Right atrium auricular region (tissue), 2 donors: ENCODE results near the gene OSM. TPM values are rescaled to one million over a fixed set of nuclear protein-coding genes. Genes with fewer than 3 reads are reported as not detected.

Experiments used
- DNase-seq: peaks from one replicate; pipeline ENCODE4 v3.0.0-alpha.2; 2019; ENCODE audit warnings: low spot score
- H3K27ac ChIP-seq, 2 donors: fragments of 200-600 bp; sonication (generic); 1 replicate in 1 of 2; 2 replicates in 1 of 2; pipeline ENCODE4 v1.5.1; 2016 to 2019
- H3K27me3 ChIP-seq, 2 donors: fragments of 200-600 bp; sonication (generic); one replicate each; pipeline versions ENCODE4 v1.5.1 to v1.6.0; 2017 to 2019
- H3K36me3 ChIP-seq: fragments of 200-600 bp; sonication (generic); one replicate; pipeline ENCODE4 v1.5.1; 2016
- H3K4me1 ChIP-seq, 2 donors: fragments of 200-600 bp; sonication (generic); one replicate each; pipeline versions ENCODE4 v1.5.1 to v1.6.0; 2017 to 2019
- H3K4me3 ChIP-seq, 2 donors: fragments of 200-600 bp; sonication (generic); 1 replicate in 1 of 2; 2 replicates in 1 of 2; pipeline ENCODE4 v1.5.1; 2017 to 2019; ENCODE audit warnings: mild to moderate bottlenecking in 1 of 2, moderate library complexity in 1 of 2
- H3K9me3 ChIP-seq, 2 donors: fragments of 200-600 bp; sonication (generic); one replicate each; pipeline ENCODE4 v1.5.1; 2019
- total RNA-seq, 2 donors: library from RNA; depleted of rRNA; stranded (reverse); fragments of >200 nt; gene quantifications; one replicate each; pipeline ENCODE4 v1.1.0, GENCODE V29; 2016
- TF ChIP-seq, protein P1 (sequence below), 2 donors: fragments of 200-600 bp; sonication (generic); IDR thresholded peaks; one replicate each; pipeline ENCODE4 v1.5.1; 2019; ENCODE audit warnings: antibody characterized with exemption in 2 of 2

OSM gene
- total RNA-seq, 2 donors from 2014 or later: 0.63 to 1.6 TPM

DNA sequence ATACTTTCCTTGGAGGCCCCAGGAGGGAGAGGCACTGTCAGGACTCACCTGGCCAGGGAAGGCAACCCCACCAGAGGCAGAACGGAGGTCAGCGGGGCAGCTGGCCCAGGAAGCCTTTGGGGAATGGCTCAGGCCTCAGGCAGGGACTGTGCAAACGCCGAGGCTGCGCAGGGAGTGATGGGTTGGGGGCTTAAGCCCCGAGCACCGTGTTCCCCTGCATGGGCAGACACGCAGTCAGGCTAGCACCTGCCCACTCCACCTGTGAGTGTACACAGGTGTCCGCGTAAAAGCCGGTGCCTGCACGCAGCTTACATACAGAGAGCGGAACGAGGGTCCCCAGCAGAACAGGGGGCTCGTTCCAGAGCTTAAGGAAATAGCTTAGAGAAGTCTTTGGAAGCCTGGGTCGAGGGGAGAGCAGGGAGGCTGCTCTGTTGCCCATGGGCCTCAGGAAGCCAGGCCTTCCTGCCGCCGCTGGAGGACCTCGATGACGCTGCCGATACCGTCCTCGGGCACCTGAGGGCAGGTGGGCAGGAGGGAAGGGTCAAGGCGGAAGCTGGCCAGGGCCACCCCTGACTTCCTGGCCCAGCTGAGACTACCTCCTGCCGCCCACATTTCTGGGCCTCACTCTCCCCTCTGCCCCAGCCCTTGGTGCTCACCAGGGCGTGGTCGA is 18.7 kb upstream of the OSM start:
- DNase-seq: no peak
- Histone ChIP-seq H3K9me3 (no peaks in the 10 kb centered on the region), H3K27me3 (no peaks in the 10 kb centered on the region), H3K36me3 (no peaks in the 10 kb centered on the region), H3K4me3 (no peak overlapping the region), H3K27ac (no peak overlapping the region), H3K4me1 (peaks cover 0 to 26% of the 10 kb centered on the region in 2 donors)
- TF ChIP-seq, protein P1, sequence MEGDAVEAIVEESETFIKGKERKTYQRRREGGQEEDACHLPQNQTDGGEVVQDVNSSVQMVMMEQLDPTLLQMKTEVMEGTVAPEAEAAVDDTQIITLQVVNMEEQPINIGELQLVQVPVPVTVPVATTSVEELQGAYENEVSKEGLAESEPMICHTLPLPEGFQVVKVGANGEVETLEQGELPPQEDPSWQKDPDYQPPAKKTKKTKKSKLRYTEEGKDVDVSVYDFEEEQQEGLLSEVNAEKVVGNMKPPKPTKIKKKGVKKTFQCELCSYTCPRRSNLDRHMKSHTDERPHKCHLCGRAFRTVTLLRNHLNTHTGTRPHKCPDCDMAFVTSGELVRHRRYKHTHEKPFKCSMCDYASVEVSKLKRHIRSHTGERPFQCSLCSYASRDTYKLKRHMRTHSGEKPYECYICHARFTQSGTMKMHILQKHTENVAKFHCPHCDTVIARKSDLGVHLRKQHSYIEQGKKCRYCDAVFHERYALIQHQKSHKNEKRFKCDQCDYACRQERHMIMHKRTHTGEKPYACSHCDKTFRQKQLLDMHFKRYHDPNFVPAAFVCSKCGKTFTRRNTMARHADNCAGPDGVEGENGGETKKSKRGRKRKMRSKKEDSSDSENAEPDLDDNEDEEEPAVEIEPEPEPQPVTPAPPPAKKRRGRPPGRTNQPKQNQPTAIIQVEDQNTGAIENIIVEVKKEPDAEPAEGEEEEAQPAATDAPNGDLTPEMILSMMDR (IDR thresholded peaks at IDR 0.05): no peak

DNA sequence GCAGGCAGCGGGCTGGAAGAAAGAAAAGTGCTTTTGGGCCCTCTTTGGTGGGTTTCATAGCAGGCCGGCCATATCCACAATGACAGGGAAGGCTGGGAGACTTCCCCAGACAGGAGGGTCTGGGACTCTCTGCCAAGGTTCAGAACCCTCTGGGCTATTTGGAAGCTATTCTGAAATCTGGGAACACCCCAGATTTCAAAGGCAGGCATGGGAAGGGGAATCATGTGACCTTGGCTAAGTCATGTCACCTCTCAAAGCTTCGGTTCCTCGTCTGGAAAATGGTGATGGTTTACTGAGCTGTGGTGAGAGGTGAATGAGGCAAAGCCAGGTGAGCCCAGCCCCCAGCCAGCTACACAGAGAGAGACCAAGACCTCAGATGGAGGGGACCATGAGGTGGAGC is 18.0 kb upstream of the OSM start:
- Histone ChIP-seq H3K27ac (no peak overlapping the region), H3K9me3 (no peaks in the 10 kb centered on the region), H3K4me1 (peaks cover 0 to 20% of the 10 kb centered on the region in 2 donors), H3K36me3 (no peaks in the 10 kb centered on the region), H3K27me3 (no peaks in the 10 kb centered on the region), H3K4me3 (no peak overlapping the region)
- DNase-seq: no peak
- TF ChIP-seq, protein P1 (IDR thresholded peaks at IDR 0.05): no peak

DNA sequence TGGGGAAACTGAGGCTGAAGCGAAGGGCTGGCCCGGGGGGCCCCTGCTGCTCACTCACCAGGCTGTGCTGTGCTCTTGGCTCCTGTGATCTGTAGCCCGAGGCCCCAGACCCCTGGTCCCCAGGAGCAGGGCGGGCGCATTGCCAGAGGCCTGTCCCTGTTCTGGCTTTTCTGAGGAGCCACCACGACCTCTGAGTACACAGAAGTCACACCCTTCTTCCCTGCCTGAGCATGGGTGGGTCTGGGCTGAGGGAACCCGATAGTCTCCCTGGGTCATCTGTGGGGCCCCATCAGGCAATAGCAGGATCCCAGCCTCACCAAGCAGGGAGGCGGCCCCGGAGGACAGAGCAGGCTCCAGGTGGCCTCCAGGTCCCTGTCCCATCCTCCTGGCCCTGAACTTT is 17.5 kb upstream of the OSM start:
- H3K4me1 ChIP-seq: peaks cover 0 to 20% of the 10 kb centered on the region in 2 donors
- TF ChIP-seq, protein P1 (IDR thresholded peaks at IDR 0.05): no peak

DNA sequence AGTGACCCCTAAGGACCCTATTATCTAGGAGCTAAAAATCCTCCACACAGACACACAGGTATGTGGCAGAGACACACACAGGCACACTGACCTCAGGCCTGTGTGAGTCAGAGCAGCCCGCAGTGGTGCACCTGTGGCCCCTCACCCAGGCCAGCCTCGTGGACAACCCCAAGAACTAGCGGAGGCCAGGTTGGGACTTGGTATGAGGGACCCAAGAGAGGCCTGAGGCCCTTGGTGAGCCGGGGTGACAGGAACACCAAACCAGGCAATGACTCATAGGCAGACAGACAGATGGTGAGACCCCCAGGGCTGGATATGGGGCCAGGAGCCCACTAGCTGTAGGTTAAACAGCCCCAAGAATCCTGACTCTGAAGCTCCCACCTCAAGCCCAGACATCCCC is 16.7 kb upstream of the OSM start:
- peaks cover 0 to 13% of the 10 kb centered on the region in 2 donors for H3K4me1 ChIP-seq
- no peaks in the 10 kb centered on the region for H3K27me3 ChIP-seq
- no peak overlapping the region for H3K27ac ChIP-seq
- H3K9me3 ChIP-seq: no peaks in the 10 kb centered on the region
- H3K36me3 ChIP-seq: no peaks in the 10 kb centered on the region
- no peak for DNase-seq
- H3K4me3 ChIP-seq: no peak overlapping the region
- TF ChIP-seq, protein P1 (IDR thresholded peaks at IDR 0.05): no peak

More for the DNA sequence above, 17.5 kb upstream of the OSM start:
- DNase-seq: no peak
- no peaks in the 10 kb centered on the region for H3K36me3 ChIP-seq
- no peak overlapping the region for H3K27ac ChIP-seq
- H3K27me3 ChIP-seq: no peaks in the 10 kb centered on the region
- no peaks in the 10 kb centered on the region for H3K9me3 ChIP-seq
- H3K4me3 ChIP-seq: no peak overlapping the region

DNA sequence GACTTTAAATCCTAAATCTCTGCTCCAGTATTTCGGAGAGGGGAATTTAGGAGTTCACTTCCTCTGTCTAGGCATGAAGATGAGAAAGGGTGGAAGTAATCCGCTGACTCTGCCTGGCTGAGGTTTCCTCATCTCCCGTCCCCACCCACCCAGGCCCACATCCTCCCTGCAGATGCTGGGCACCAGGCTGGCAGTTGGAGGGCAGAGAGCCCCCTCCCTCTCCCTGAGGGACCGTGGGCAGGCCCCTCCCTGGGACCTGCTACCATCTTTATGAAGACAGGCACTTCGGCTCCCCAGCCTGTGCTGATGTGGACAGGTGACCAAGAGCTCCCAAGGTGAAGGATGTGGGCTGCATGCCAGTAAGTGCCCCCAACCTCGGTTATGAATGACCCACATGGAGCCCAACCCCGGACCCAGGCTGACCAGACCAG is 16.0 kb upstream of the OSM start:
- Histone ChIP-seq H3K4me3 (no peak overlapping the region), H3K4me1 (peaks cover 0 to 13% of the 10 kb centered on the region in 2 donors), H3K27ac (no peak overlapping the region), H3K27me3 (no peaks in the 10 kb centered on the region), H3K36me3 (no peaks in the 10 kb centered on the region), H3K9me3 (no peaks in the 10 kb centered on the region)
- DNase-seq: no peak
- TF ChIP-seq, protein P1 (IDR thresholded peaks at IDR 0.05): no peak

DNA sequence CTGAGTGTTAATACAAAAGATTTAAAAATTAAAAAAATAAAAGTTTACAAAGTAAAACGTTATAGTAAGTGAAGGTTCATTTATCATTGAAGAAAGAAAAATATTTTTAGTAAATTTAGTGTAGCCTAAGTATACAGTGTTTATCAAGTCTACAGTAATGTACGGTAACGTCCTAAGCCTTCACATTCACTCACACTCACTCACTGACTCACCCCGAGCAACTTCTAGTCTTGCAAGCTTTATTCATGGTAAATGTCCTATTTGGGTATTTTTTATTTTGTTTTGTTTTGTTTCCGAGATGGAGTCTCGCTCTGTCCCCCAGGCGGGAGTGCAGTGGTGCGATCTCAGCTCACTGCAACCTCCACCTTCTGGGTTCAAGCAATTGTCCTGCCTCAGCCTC is 13.9 kb upstream of the OSM start:
- Histone ChIP-seq H3K36me3 (no peaks in the 10 kb centered on the region), H3K4me1 (peaks cover 0 to 14% of the 10 kb centered on the region in 2 donors), H3K4me3 (no peak overlapping the region), H3K27ac (no peak overlapping the region), H3K27me3 (no peaks in the 10 kb centered on the region), H3K9me3 (no peaks in the 10 kb centered on the region)
- TF ChIP-seq, protein P1 (IDR thresholded peaks at IDR 0.05): no peak
- no peak for DNase-seq
